A673 (cell line): ENCODE measurements around the gene BLVRB.

Experiments used
- EZH2 ChIP-seq: fragments of 200-600 bp; sonication (generic); IDR thresholded peaks from 2 replicates; pipeline ENCODE4 v1.6.1; 2017; ENCODE audit warnings: borderline replicate concordance, low read depth, mild to moderate bottlenecking, mixed read lengths, antibody characterized with exemption, low read length; ENCODE audit not compliant: poor library complexity, severe bottlenecking
- TF ChIP-seq, protein P1 (sequence below): fragments of 300-800, 200-600 bp; sonication (generic); conservative IDR thresholded peaks from 2 replicates; pipeline ENCODE4 v1.5.1; 2017; ENCODE audit warnings: low read depth, mild to moderate bottlenecking, antibody characterized with exemption, low read length, moderate library complexity, mixed read lengths

DNA sequence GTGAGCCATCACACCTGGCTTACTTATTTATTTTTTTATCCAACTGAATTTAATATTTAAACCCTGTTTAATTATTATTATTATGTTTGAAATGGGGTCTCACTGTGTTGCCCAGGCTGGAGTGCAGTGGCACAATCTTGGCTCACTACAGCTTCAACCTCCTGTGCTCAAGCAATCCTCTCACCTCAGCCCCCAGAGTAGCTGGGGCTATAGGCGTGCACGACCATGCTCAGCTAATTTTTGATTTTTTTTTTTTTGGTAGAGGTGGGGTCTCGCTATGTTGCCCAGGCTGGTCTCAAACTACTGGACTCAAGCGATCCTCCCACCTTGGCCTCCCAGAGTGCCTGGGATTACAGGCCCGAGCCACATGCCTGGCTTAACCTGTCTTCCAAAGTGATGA lies 33.8 kb upstream of the BLVRB start:
- TF ChIP-seq, protein P1, sequence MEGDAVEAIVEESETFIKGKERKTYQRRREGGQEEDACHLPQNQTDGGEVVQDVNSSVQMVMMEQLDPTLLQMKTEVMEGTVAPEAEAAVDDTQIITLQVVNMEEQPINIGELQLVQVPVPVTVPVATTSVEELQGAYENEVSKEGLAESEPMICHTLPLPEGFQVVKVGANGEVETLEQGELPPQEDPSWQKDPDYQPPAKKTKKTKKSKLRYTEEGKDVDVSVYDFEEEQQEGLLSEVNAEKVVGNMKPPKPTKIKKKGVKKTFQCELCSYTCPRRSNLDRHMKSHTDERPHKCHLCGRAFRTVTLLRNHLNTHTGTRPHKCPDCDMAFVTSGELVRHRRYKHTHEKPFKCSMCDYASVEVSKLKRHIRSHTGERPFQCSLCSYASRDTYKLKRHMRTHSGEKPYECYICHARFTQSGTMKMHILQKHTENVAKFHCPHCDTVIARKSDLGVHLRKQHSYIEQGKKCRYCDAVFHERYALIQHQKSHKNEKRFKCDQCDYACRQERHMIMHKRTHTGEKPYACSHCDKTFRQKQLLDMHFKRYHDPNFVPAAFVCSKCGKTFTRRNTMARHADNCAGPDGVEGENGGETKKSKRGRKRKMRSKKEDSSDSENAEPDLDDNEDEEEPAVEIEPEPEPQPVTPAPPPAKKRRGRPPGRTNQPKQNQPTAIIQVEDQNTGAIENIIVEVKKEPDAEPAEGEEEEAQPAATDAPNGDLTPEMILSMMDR = no peak
- TF ChIP-seq EZH2 = no peak
